Measurements from ENCODE around the gene CENPL. TPM values are rescaled to one million over a fixed set of nuclear protein-coding genes. Genes with fewer than 3 reads are reported as not detected.
"Not testable (repeated sequence)": the region's sequence is repeated elsewhere in the genome, so short reads cannot be mapped to it uniquely, and the experiment has no call there.

CENPL gene
- total and polyA plus RNA-seq, 2 of the 8 experiments (the other 6 are each of a cell fraction or from before 2014, with no cell fraction given) = 6.6 to 16.0 TPM

DNA sequence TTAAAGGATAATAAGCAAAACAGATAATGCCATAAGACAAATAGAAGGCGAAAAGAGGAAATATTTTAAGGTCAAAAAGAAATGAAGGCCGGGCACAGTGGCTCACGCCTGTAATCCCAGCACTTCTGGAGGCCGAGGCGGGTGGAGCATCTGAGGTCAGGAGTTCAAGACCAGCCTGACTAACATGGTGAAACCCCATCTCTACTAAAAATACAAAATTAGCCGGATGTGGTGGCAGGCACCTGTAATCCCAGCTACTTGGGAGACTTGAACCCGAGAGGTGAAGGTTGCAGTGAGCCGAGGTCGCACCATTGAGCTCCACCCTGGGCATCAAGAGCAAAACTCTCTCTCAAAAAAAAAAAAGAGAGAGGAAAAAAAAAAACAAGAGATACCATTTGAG lies 54.4 kb downstream of the CENPL start:
- H3K79me2 ChIP-seq (ENCODE audit: control insufficient read depth in 1 of 2, insufficient read depth in 2 of 2, low read length in 2 of 2); H3K9me3 ChIP-seq (ENCODE audit: insufficient read depth in 2 of 2, low read depth in 1 of 2, low read length in 1 of 2); H3K56ac ChIP-seq (replicated peaks; ENCODE audit: insufficient read length, low read depth, low read length); H3K4me1 ChIP-seq (replicated peaks in 1 of 4; ENCODE audit: control insufficient read depth in 3 of 4, insufficient read depth in 4 of 4, low read length in 3 of 4); H2BK15ac ChIP-seq (ENCODE audit: low read length); H2AFZ ChIP-seq (ENCODE audit: low read length); H3K9ac ChIP-seq (replicated peaks in 1 of 4; ENCODE audit: extremely low read depth in 1 of 4, low read depth in 3 of 4, low read length in 3 of 4); H3K18ac ChIP-seq (ENCODE audit: extremely low read depth, low read length); H2BK12ac ChIP-seq (ENCODE audit: low read depth, low read length); H3K14ac ChIP-seq (ENCODE audit: insufficient read length); H3K23ac ChIP-seq (ENCODE audit: insufficient read length); H2BK120ac ChIP-seq (replicated peaks; ENCODE audit: low read depth, low read length); H3K4ac ChIP-seq (replicated peaks; ENCODE audit: insufficient read length, low read depth, low read length); H4K20me1 ChIP-seq (replicated peaks in 1 of 2; ENCODE audit: control insufficient read depth in 1 of 2, insufficient read depth in 2 of 2, low read length in 2 of 2); H4K5ac ChIP-seq (ENCODE audit: insufficient read length, low read depth, low read length); H3K27ac ChIP-seq (ENCODE audit: low read depth, low read length); H2BK20ac ChIP-seq (ENCODE audit: low read length); H3K4me3 ChIP-seq (ENCODE audit: extremely low read depth in 1 of 4, insufficient read depth in 2 of 4, low read depth in 3 of 4, low read length in 4 of 4); H3K79me1 ChIP-seq (ENCODE audit: low read depth, low read length); FAIRE-seq; H3K36me3 ChIP-seq (ENCODE audit: control insufficient read depth in 2 of 4, insufficient read depth in 4 of 4, low read length in 3 of 4); H2BK5ac ChIP-seq (ENCODE audit: low read depth, low read length); H2AK5ac ChIP-seq (ENCODE audit: low read depth, low read length); DNase-seq (ENCODE audit: low read depth in 1 of 2, low spot score in 2 of 2); H3K23me2 ChIP-seq (ENCODE audit: low read depth, low read length); H3K4me2 ChIP-seq (ENCODE audit: insufficient read depth in 1 of 2, low read depth in 2 of 2, low read length in 2 of 2); H4K8ac ChIP-seq (ENCODE audit: extremely low read depth, insufficient read depth, low read length); H3K27me3 ChIP-seq (replicated peaks in 1 of 4; ENCODE audit: control insufficient read depth in 3 of 4, extremely low read depth in 1 of 4, insufficient read depth in 3 of 4, low read length in 3 of 4); POLR2A ChIA-PET (ENCODE audit: partially characterized antibody); H4K91ac ChIP-seq (replicated peaks; ENCODE audit: insufficient read length, low read length): not testable (repeated sequence)
- CTCF ChIA-PET (ENCODE audit: partially characterized antibody) = interaction anchor here (0.6 kb wide), 1 partner anchor 245 kb away, joined by 3 read pairs; no protein-coding TSS in a partner anchor
- 94% methylated on average over 9 of the region's 9 CpGs; no CpG with 5 or more reads in 1 of the 2 experiments for WGBS, 2 experiments (ENCODE audit: extremely low coverage in 1 of 2, insufficient coverage in 1 of 2, insufficient read length in 1 of 2, insufficient replicate concordance in 2 of 2, low coverage in 1 of 2, low lambda C conversion rate in 2 of 2, missing lambda C conversion rate in 1 of 2)
